Trophoblast cell (in vitro differentiated cells and primary cell): ENCODE data around the gene MSMO1.
A peak's percentile ranks its signal among the peaks of the same experiment; 100 is the strongest.

Experiments used
- DNase-seq, 2 donors: peaks; one replicate each; pipeline ENCODE4 v3.0.0-alpha.2; 2016
- H2AFZ ChIP-seq: 2 replicates; pipeline ENCODE4 v1.6.1; 2013; ENCODE audit warnings: low read length, moderate library complexity, mild to moderate bottlenecking; ENCODE audit not compliant: insufficient read depth, poor library complexity
- H2AK5ac ChIP-seq: 2 replicates; pipeline ENCODE4 v1.6.1; 2013; ENCODE audit warnings: mild to moderate bottlenecking, low read length
- H2BK120ac ChIP-seq: 2 replicates; pipeline ENCODE4 v1.6.1; 2013; ENCODE audit warnings: low read length, mild to moderate bottlenecking, moderate library complexity; ENCODE audit not compliant: insufficient read depth, poor library complexity
- H2BK12ac ChIP-seq: 2 replicates; pipeline ENCODE4 v1.6.1; 2013; ENCODE audit warnings: mild to moderate bottlenecking, low read length, moderate library complexity
- H2BK5ac ChIP-seq: 2 replicates; pipeline ENCODE4 v1.6.1; 2013; ENCODE audit warnings: low read length, low read depth, moderate library complexity, mild to moderate bottlenecking; ENCODE audit not compliant: poor library complexity
- H3K14ac ChIP-seq: 2 replicates; pipeline ENCODE4 v1.6.1; 2013; ENCODE audit warnings: mild to moderate bottlenecking, low read length
- H3K18ac ChIP-seq: 2 replicates; pipeline ENCODE4 v1.6.1; 2013; ENCODE audit warnings: mild to moderate bottlenecking, low read length
- H3K23ac ChIP-seq: 2 replicates; pipeline ENCODE4 v1.6.1; 2013; ENCODE audit warnings: low read length
- H3K27ac ChIP-seq: 2 replicates; pipeline ENCODE4 v1.5.1; 2013; ENCODE audit warnings: low read depth, mild to moderate bottlenecking, inconsistent platforms, low read length, moderate library complexity
- H3K27me3 ChIP-seq: 2 replicates; pipeline ENCODE4 v1.6.1; 2013; ENCODE audit warnings: inconsistent platforms, mild to moderate bottlenecking, low read length, moderate library complexity; ENCODE audit not compliant: insufficient read depth
- H3K36me3 ChIP-seq, 2 experiments: 1 replicate in 1 of 2; 2 replicates in 1 of 2; pipeline ENCODE4 v1.6.1; 2013; ENCODE audit warnings: low read length in 2 of 2, mild to moderate bottlenecking in 2 of 2, moderate library complexity in 1 of 2; ENCODE audit not compliant: insufficient read depth in 2 of 2, control insufficient read depth in 1 of 2
- H3K4ac ChIP-seq: 2 replicates; pipeline ENCODE4 v1.6.1; 2013; ENCODE audit warnings: low read depth, mild to moderate bottlenecking, low read length, moderate library complexity
- H3K4me1 ChIP-seq, 2 experiments: 1 replicate in 1 of 2; 2 replicates in 1 of 2; pipeline ENCODE4 v1.6.1; 2013; ENCODE audit warnings: low read length in 2 of 2, mild to moderate bottlenecking in 2 of 2, moderate library complexity in 1 of 2; ENCODE audit not compliant: insufficient read depth in 2 of 2, control insufficient read depth in 1 of 2
- H3K4me2 ChIP-seq: 2 replicates; pipeline ENCODE4 v1.6.1; 2013; ENCODE audit warnings: inconsistent platforms, mild to moderate bottlenecking, low read length, moderate library complexity
- H3K4me3 ChIP-seq: 2 replicates; pipeline ENCODE4 v1.5.1; 2013; ENCODE audit warnings: mild to moderate bottlenecking, low read depth, low read length, inconsistent platforms
- H3K79me1 ChIP-seq: one replicate; pipeline ENCODE4 v1.6.1; 2013; ENCODE audit warnings: low read length
- H3K79me2 ChIP-seq: 2 replicates; pipeline ENCODE4 v1.6.1; 2013; ENCODE audit warnings: low read length, mild to moderate bottlenecking; ENCODE audit not compliant: control insufficient read depth, insufficient read depth, poor library complexity
- H3K9ac ChIP-seq: 2 replicates; pipeline ENCODE4 v1.6.1; 2013; ENCODE audit warnings: mild to moderate bottlenecking, low read length
- H3K9me3 ChIP-seq: 2 replicates; pipeline ENCODE4 v1.6.1; 2013; ENCODE audit warnings: low read depth, mild to moderate bottlenecking, control low read depth, inconsistent platforms, low read length; ENCODE audit not compliant: insufficient read depth
- H4K12ac ChIP-seq: 2 replicates; pipeline ENCODE4 v1.6.1; 2013; ENCODE audit warnings: low read depth, mild to moderate bottlenecking, low read length, moderate library complexity
- H4K8ac ChIP-seq: 2 replicates; pipeline ENCODE4 v1.6.1; 2013; ENCODE audit warnings: low read depth, mild to moderate bottlenecking, low read length, moderate library complexity
- H4K91ac ChIP-seq: one replicate; pipeline ENCODE4 v1.6.1; 2013; ENCODE audit warnings: low read depth, mild to moderate bottlenecking, low read length, moderate library complexity
- WGBS: extraction: QIAGEN DNeasy Blood & Tissue Kit; methylation state at CpG from one replicate; pipeline ENCODE4 v1.1.7; 2013; ENCODE audit warnings: missing lambda C conversion rate; ENCODE audit not compliant: insufficient read length, insufficient coverage; ENCODE audit errors: extremely low coverage; 5-methylcytosine and 5-hydroxymethylcytosine counted together

The MSMO1 gene

GRCh38 chr4:165347647-165348569, 20.4 kb downstream of the MSMO1 start:
- no peak overlapping the region for H2BK120ac ChIP-seq
- H3K27me3 ChIP-seq = no peaks in the 10 kb centered on the region
- no peak overlapping the region for H3K4me3 ChIP-seq
- no peak for DNase-seq
- no peak overlapping the region for H3K14ac ChIP-seq
- H2BK12ac ChIP-seq = no peak overlapping the region
- H3K9ac ChIP-seq = no peak overlapping the region
- no peaks in the 10 kb centered on the region for H3K36me3 ChIP-seq
- H2AK5ac ChIP-seq = no peak overlapping the region
- H3K18ac ChIP-seq = no peak overlapping the region
- no peak overlapping the region for H2AFZ ChIP-seq
- no peak overlapping the region for H3K4me2 ChIP-seq
- no peak overlapping the region for H4K91ac ChIP-seq
- H4K12ac ChIP-seq = no peak overlapping the region
- H3K4me1 ChIP-seq = no peaks in the 10 kb centered on the region
- WGBS = no CpG with 5 or more reads among the region's 3 CpGs
- H3K79me2 ChIP-seq = no peaks in the 10 kb centered on the region
- no peak overlapping the region for H3K4ac ChIP-seq
- H3K23ac ChIP-seq = no peak overlapping the region
- no peak overlapping the region for H2BK5ac ChIP-seq
- H3K27ac ChIP-seq = no peak overlapping the region
- H4K8ac ChIP-seq = no peak overlapping the region
- no peaks in the 10 kb centered on the region for H3K9me3 ChIP-seq
- no peaks in the 10 kb centered on the region for H3K79me1 ChIP-seq

- H3K36me3 ChIP-seq = no peaks in the 10 kb centered on the region
- H4K12ac ChIP-seq = no peak overlapping the region
- H3K9me3 ChIP-seq = no peaks in the 10 kb centered on the region
- no peak overlapping the region for H2AFZ ChIP-seq
- no peaks in the 10 kb centered on the region for H3K27me3 ChIP-seq
- no peak overlapping the region for H3K18ac ChIP-seq
- no CpG with 5 or more reads among the region's 5 CpGs for WGBS
- H3K4me3 ChIP-seq = no peak overlapping the region
- DNase-seq = no peak
- no peak overlapping the region for H4K91ac ChIP-seq
- H3K27ac ChIP-seq = no peak overlapping the region
- no peak overlapping the region for H2BK5ac ChIP-seq
- no peak overlapping the region for H2AK5ac ChIP-seq
- no peak overlapping the region for H3K23ac ChIP-seq
- no peak overlapping the region for H3K9ac ChIP-seq
- H3K79me1 ChIP-seq = no peaks in the 10 kb centered on the region
- H3K4me1 ChIP-seq = no peaks in the 10 kb centered on the region
- H3K14ac ChIP-seq = no peak overlapping the region
- H2BK12ac ChIP-seq = no peak overlapping the region
- H4K8ac ChIP-seq = no peak overlapping the region
- H3K4ac ChIP-seq = no peak overlapping the region
- H3K4me2 ChIP-seq = no peak overlapping the region
- H3K79me2 ChIP-seq = no peaks in the 10 kb centered on the region
- no peak overlapping the region for H2BK120ac ChIP-seq
Observed at GRCh38 chr4:165351359-165352130, 24.1 kb downstream of the MSMO1 start.

GRCh38 chr4:165355900-165356300, 28.4 kb downstream of the MSMO1 start:
- Histone ChIP-seq H4K91ac (no peak overlapping the region), H3K23ac (no peak overlapping the region), H4K8ac (no peak overlapping the region), H3K14ac (no peak overlapping the region), H3K27me3 (no peaks in the 10 kb centered on the region), H3K36me3 (no peaks in the 10 kb centered on the region), H3K79me2 (no peaks in the 10 kb centered on the region), H2AK5ac (no peak overlapping the region), H2AFZ (no peak overlapping the region), H2BK120ac (no peak overlapping the region), H3K9me3 (no peaks in the 10 kb centered on the region), H2BK5ac (no peak overlapping the region), H3K79me1 (no peaks in the 10 kb centered on the region), H2BK12ac (no peak overlapping the region), H3K18ac (no peak overlapping the region), H4K12ac (no peak overlapping the region), H3K27ac (no peak overlapping the region), H3K4me3 (no peak overlapping the region), H3K4me1 (no peaks in the 10 kb centered on the region), H3K4me2 (no peak overlapping the region), H3K9ac (no peak overlapping the region), H3K4ac (no peak overlapping the region)
- peak in 1 of 2 donors; percentile 31 for DNase-seq
- WGBS = no CpG with 5 or more reads among the region's 2 CpGs

- Histone ChIP-seq H4K12ac (no peak overlapping the region), H3K18ac (no peak overlapping the region), H4K91ac (no peak overlapping the region), H3K4me2 (no peak overlapping the region), H3K79me2 (no peaks in the 10 kb centered on the region), H2AFZ (no peak overlapping the region), H3K4ac (no peak overlapping the region), H3K9ac (no peak overlapping the region), H3K27me3 (no peaks in the 10 kb centered on the region), H3K79me1 (no peaks in the 10 kb centered on the region), H2BK5ac (no peak overlapping the region), H2BK12ac (no peak overlapping the region), H3K14ac (no peak overlapping the region), H3K23ac (no peak overlapping the region), H2AK5ac (no peak overlapping the region), H3K9me3 (no peaks in the 10 kb centered on the region), H3K4me1 (no peaks in the 10 kb centered on the region), H4K8ac (no peak overlapping the region), H3K36me3 (no peaks in the 10 kb centered on the region), H3K4me3 (no peak overlapping the region), H3K27ac (no peak overlapping the region), H2BK120ac (no peak overlapping the region)
- no peak for DNase-seq
- no CpG with 5 or more reads among the region's 2 CpGs for WGBS
Observed at GRCh38 chr4:165359506-165359905, 32.0 kb downstream of the MSMO1 start.
